K562 (cell line): Measurements from ENCODE around the gene SOWAHB. TPM values are rescaled to one million over a fixed set of nuclear protein-coding genes. Genes with fewer than 3 reads are reported as not detected.

Experiments used
- ATAC-seq: fragments of 200-7000 bp; cut with Tn5 transposase; 3 replicates; pipeline ENCODE4 v1.9.1; 2020; ENCODE audit warnings: moderate library complexity
- BruUV-seq: library from RNA; stranded (reverse); fragments of 400-500 nt; replicated peaks from 2 replicates; lab custom pipeline; 2021; lab: Mats Ljungman, UMichigan
- CTCF ChIA-PET: fragments of 300-600 bp; formaldehyde crosslinking; extraction: SDS; loops from one replicate; lab custom pipeline; 2021; ENCODE audit warnings: low intra/inter-chr PET ratio; lab: Yijun Ruan, JAX
- POLR2A ChIA-PET: fragments of 300-600, 350-650 bp; sonication (Branson Sonifier 250); formaldehyde crosslinking; extraction: SDS; loops from one replicate; lab custom pipeline; 2021; ENCODE audit warnings: antibody characterized with exemption, inconsistent platforms; lab: Yijun Ruan, JAX
- DNase-seq, 4 experiments: peaks; one replicate each; pipeline versions ENCODE4 v3.0.0 to v3.0.0-alpha.2; 2011 to 2018; ENCODE audit warnings: low spot score in 3 of 4, mixed read lengths in 3 of 4; ENCODE audit errors: extremely low read depth in 1 of 4
- FAIRE-seq: peaks from 2 replicates; lab custom pipeline; 2011; peaks lifted over from hg19 to GRCh38; lab: Jason Lieb, UNC
- H2AFZ ChIP-seq: 2 replicates; pipeline ENCODE4 v1.6.0; 2011; ENCODE audit warnings: low read depth, low read length, control low read depth, inconsistent platforms
- H3K27ac ChIP-seq: fragments of 200-600 bp; 3 replicates; pipeline ENCODE4 v1.8.0; 2011; ENCODE audit warnings: low read depth, mild to moderate bottlenecking, control low read depth, inconsistent platforms, low read length, moderate library complexity, mixed read lengths; ENCODE audit errors: extremely low read depth
- H3K27me3 ChIP-seq, 2 experiments: fragments of 300-600 bp in 1 of 2; 2 replicates in 1 of 2; 3 replicates in 1 of 2; pipeline versions ENCODE4 v1.6.0 to v1.8.0; 2011; ENCODE audit warnings: inconsistent platforms in 2 of 2, low read length in 2 of 2, mild to moderate bottlenecking in 1 of 2, mixed read lengths in 1 of 2, moderate library complexity in 1 of 2; ENCODE audit not compliant: control insufficient read depth in 2 of 2, insufficient read depth in 2 of 2
- H3K36me3 ChIP-seq: fragments of 300-600 bp; 3 replicates; pipeline ENCODE4 v1.8.0; 2011; ENCODE audit warnings: mild to moderate bottlenecking, low read length, inconsistent platforms; ENCODE audit not compliant: control insufficient read depth, insufficient read depth
- H3K4me1 ChIP-seq, 2 experiments: fragments of 200-600 bp in 1 of 2; replicated peaks in 1 of 2; 2 replicates in 1 of 2; 3 replicates in 1 of 2; pipeline versions ENCODE4 v1.5.1 to v1.8.0; 2011; ENCODE audit warnings: inconsistent platforms in 2 of 2, low read length in 2 of 2, mild to moderate bottlenecking in 1 of 2, mixed read lengths in 1 of 2, moderate library complexity in 1 of 2; ENCODE audit not compliant: control insufficient read depth in 2 of 2, insufficient read depth in 2 of 2
- H3K4me2 ChIP-seq: 2 replicates; pipeline ENCODE4 v1.6.1; 2011; ENCODE audit warnings: low read length, control low read depth, inconsistent platforms, mixed read lengths; ENCODE audit not compliant: insufficient read depth
- H3K4me3 ChIP-seq: fragments of 200-600 bp; sonication (generic), shearing (Covaris generic); 2 replicates; pipeline ENCODE4 v1.5.1; 2016; ENCODE audit warnings: control low read depth, inconsistent platforms
- H3K79me2 ChIP-seq: fragments of 200-600 bp; 3 replicates; pipeline ENCODE4 v1.8.0; 2011; ENCODE audit warnings: low read length, inconsistent platforms; ENCODE audit not compliant: control insufficient read depth, insufficient read depth
- H3K9ac ChIP-seq, 2 experiments: 2 replicates each; pipeline versions ENCODE4 v1.6.0 to v1.6.1; 2011; ENCODE audit warnings: low read depth in 2 of 2, low read length in 2 of 2, control low read depth in 1 of 2, inconsistent platforms in 1 of 2, mild to moderate bottlenecking in 1 of 2, mixed read lengths in 1 of 2; ENCODE audit not compliant: insufficient read depth in 1 of 2
- H3K9me1 ChIP-seq: one replicate; pipeline ENCODE4 v1.6.0; 2011; ENCODE audit warnings: inconsistent platforms, mild to moderate bottlenecking, low read length, moderate library complexity; ENCODE audit not compliant: control insufficient read depth, insufficient read depth
- H3K9me3 ChIP-seq: replicated peaks from 2 replicates; pipeline ENCODE4 v1.5.1; 2011; ENCODE audit warnings: low read depth, low read length, inconsistent platforms; ENCODE audit not compliant: control insufficient read depth, insufficient read depth
- H4K20me1 ChIP-seq: replicated peaks from 2 replicates; pipeline ENCODE4 v1.6.1; 2011; ENCODE audit warnings: low read length, inconsistent platforms, mixed read lengths; ENCODE audit not compliant: control insufficient read depth, insufficient read depth
- CEBPZ ChIP-seq: fragments of 150-350 bp; IDR thresholded peaks from 2 replicates; pipeline ENCODE4 v1.6.1; 2014; ENCODE audit warnings: low read depth, mild to moderate bottlenecking, low read length, borderline replicate concordance
- CHD4 ChIP-seq: fragments of 200-600 bp; sonication (generic); IDR thresholded peaks from 3 replicates; pipeline ENCODE4 v1.6.1; 2012; ENCODE audit warnings: low read depth, mild to moderate bottlenecking, mixed read lengths, low read length, inconsistent platforms; ENCODE audit not compliant: insufficient read depth, insufficient replicate concordance, poor library complexity, severe bottlenecking
- CTBP1 ChIP-seq: fragments of 450-650 bp; IDR thresholded peaks from 2 replicates; pipeline ENCODE4 v1.6.1; 2016; ENCODE audit warnings: borderline replicate concordance
- EP300 ChIP-seq: IDR thresholded peaks from 2 replicates; pipeline ENCODE4 v1.6.1; 2012; ENCODE audit warnings: low read length, improper control_type of control experiment
- GTF3C2 ChIP-seq: IDR thresholded peaks from 3 replicates; pipeline ENCODE4 v1.6.1; 2011; ENCODE audit warnings: borderline replicate concordance, mild to moderate bottlenecking, moderate library complexity; ENCODE audit not compliant: insufficient read length; ENCODE audit errors: extremely low read depth
- HNRNPL ChIP-seq: fragments of 200-400 bp; formaldehyde crosslinking; IDR thresholded peaks from 2 replicates; pipeline ENCODE4 v1.6.1; 2017; ENCODE audit warnings: low read depth, mild to moderate bottlenecking, low read length
- MEF2D ChIP-seq: conservative IDR thresholded peaks from 2 replicates; pipeline ENCODE4 v1.6.1; 2016; ENCODE audit warnings: low read depth, missing genetic modification characterization, missing compliant biosample characterization
- NFE2 ChIP-seq: IDR thresholded peaks from 2 replicates; pipeline ENCODE4 v1.6.1; 2014; ENCODE audit warnings: antibody characterized with exemption, low read depth
- NR4A1 ChIP-seq, 2 experiments: fragments of 250-450 bp in 1 of 2; fragments of 450-650 bp in 1 of 2; sonication (Bioruptor Pico) in 1 of 2; IDR thresholded peaks; 2 replicates each; pipeline versions ENCODE4 v1.4.0 to v1.6.1; 2016 to 2020; ENCODE audit warnings: mild to moderate bottlenecking in 2 of 2, missing compliant biosample characterization in 1 of 2, missing genetic modification characterization in 1 of 2, moderate library complexity in 1 of 2
- SIN3A ChIP-seq, 2 experiments: fragments of 150-350 bp in 1 of 2; IDR thresholded peaks; 2 replicates each; pipeline ENCODE4 v1.6.1; 2011 to 2016; ENCODE audit warnings: borderline replicate concordance in 2 of 2, low read depth in 2 of 2, low read length in 2 of 2, mild to moderate bottlenecking in 2 of 2, moderate library complexity in 2 of 2; ENCODE audit not compliant: control insufficient read depth in 1 of 2
- ZBTB17 ChIP-seq: fragments of 450-650 bp; formaldehyde crosslinking; IDR thresholded peaks from 2 replicates; pipeline ENCODE4 v1.4.0; 2020; ENCODE audit warnings: mild to moderate bottlenecking
- ZNF561 ChIP-seq: fragments of 450-650 bp; formaldehyde crosslinking; conservative IDR thresholded peaks from 2 replicates; pipeline ENCODE4 v1.4.0; 2020; ENCODE audit warnings: mild to moderate bottlenecking, moderate library complexity
- ZNF584 ChIP-seq: fragments of 200-800 bp; sonication (Bioruptor generic); IDR thresholded peaks from 2 replicates; pipeline ENCODE4 v1.6.1; 2016; ENCODE audit warnings: low read depth, mild to moderate bottlenecking, missing genetic modification characterization, missing compliant biosample characterization
- ZNF785 ChIP-seq: fragments of 250-450 bp; sonication (Bioruptor Pico); IDR thresholded peaks from 2 replicates; pipeline ENCODE4 v1.4.0; 2020; ENCODE audit warnings: mild to moderate bottlenecking
- WGBS: fragments of 100-300 bp; shearing (Covaris generic); methylation state at CpG from one replicate; pipeline ENCODE4 v1.1.6; 2016; ENCODE audit warnings: low coverage, mixed read lengths; ENCODE audit not compliant: insufficient coverage; ENCODE audit errors: missing lambda C conversion rate; 5-methylcytosine and 5-hydroxymethylcytosine counted together
- in situ Hi-C: fragments of 300-500 bp; cut with MboI; formaldehyde crosslinking; loops from 4 replicates; pipeline ENCODE4 v1.15.0; 2018; ENCODE audit warnings: inconsistent platforms, mixed read lengths
- intact Hi-C: fragments of 100-400 bp; cut with micrococcal nuclease; formaldehyde crosslinking; loops from 2 replicates; pipeline ENCODE4 v1.14.2; 2022
- polyA plus RNA-seq, 8 experiments: library from polyadenylated mRNA; depleted of rRNA in 4 of 8; stranded (reverse) in 5 of 8; unstranded in 3 of 8; fragments of >200 nt; fragmentation: Nextera tagmentation in 2 of 8; fragmentation: Illumina TruSeq in 1 of 8; extraction: Ambion mirVana in 2 of 8; extraction: Trizol in 1 of 8; gene quantifications; 2 replicates each; pipeline versions ENCODE4 v1.2.1 to v1.2.3, GENCODE V29; 2011 to 2014; ENCODE audit warnings: inconsistent platforms in 1 of 8, missing spikeins in 1 of 8
- total RNA-seq, 7 experiments: library from RNA; depleted of rRNA in 6 of 7; stranded (reverse); fragments of >200 nt in 6 of 7; fragmentation: Illumina TruSeq in 2 of 7; extraction: Trizol in 2 of 7; gene quantifications; 2 replicates each; pipeline versions ENCODE4 v1.2.1 to v1.2.3, GENCODE V29; 2011 to 2021; ENCODE audit warnings: low replicate concordance in 1 of 7

The SOWAHB gene
- total and polyA plus RNA-seq, 9 of the 15 experiments (the other 6 are each of a cell fraction or from before 2014, with no cell fraction given): not detected

- TF ChIP-seq CEBPZ: no peak
These were observed 32.7 kb upstream of the SOWAHB start (continued) for GRCh38 chr4:76930685-76931084.

GRCh38 chr4:76926841-76927240 is 28.9 kb upstream of the SOWAHB start:
- 36% methylated on average over 6 of the region's 6 CpGs for WGBS
- no peaks in the 10 kb centered on the region for H3K27me3 ChIP-seq
- in situ Hi-C loops (no loop called here), intact Hi-C loops (no loop called here)
- DNase-seq: no peak
- no peak for FAIRE-seq
- no peaks in the 10 kb centered on the region for H3K9me1 ChIP-seq
- ATAC-seq: 0 out of 3 replicates have a peak, but pooled peaks have one; percentile 54
- no TSS peak for BruUV-seq
- H3K9ac ChIP-seq: no peak overlapping the region
- H2AFZ ChIP-seq: no peak overlapping the region
- no peaks in the 10 kb centered on the region; a peak in 1 of 5 replicates for H3K4me1 ChIP-seq
- no peak overlapping the region for H3K4me3 ChIP-seq
- H3K4me2 ChIP-seq: no peak overlapping the region
- H3K79me2 ChIP-seq: no peaks in the 10 kb centered on the region
- H3K9me3 ChIP-seq: no peaks in the 10 kb centered on the region
- CTCF ChIA-PET: no interaction called here
- POLR2A ChIA-PET: no interaction called here
- no peak overlapping the region for H3K27ac ChIP-seq
- H3K36me3 ChIP-seq: no peaks in the 10 kb centered on the region
- H4K20me1 ChIP-seq: no peaks in the 10 kb centered on the region
- TF ChIP-seq CTBP1: no peak
- no peak for TF ChIP-seq EP300
- TF ChIP-seq NR4A1 (CRISPR knock-in tag; IDR thresholded peaks at IDR 0.05): no peak
- no peak for TF ChIP-seq NR4A1 (tag; IDR thresholded peaks at IDR 0.05)
- TF ChIP-seq CHD4: no peak
- no peak for TF ChIP-seq MEF2D (tag)
- TF ChIP-seq NFE2: no peak
- TF ChIP-seq ZNF561: no peak
- TF ChIP-seq ZNF584 (CRISPR knock-in tag): no peak
- no peak for TF ChIP-seq ZBTB17 (CRISPR knock-in tag)
- no peak for TF ChIP-seq ZNF785 (CRISPR knock-in tag)
- no peak for TF ChIP-seq SIN3A (IDR thresholded peaks at IDR 0.05; ENCODE audit: borderline replicate concordance in 2 of 2, control insufficient read depth in 1 of 2, low read depth in 2 of 2, low read length in 2 of 2)
- TF ChIP-seq GTF3C2: no peak
- TF ChIP-seq HNRNPL: no peak
